ENCODE measurements around the gene EMCN. TPM values are rescaled to one million over a fixed set of nuclear protein-coding genes. Genes with fewer than 3 reads are reported as not detected.
"Not testable (repeated sequence)": the region's sequence is repeated elsewhere in the genome, so short reads cannot be mapped to it uniquely, and the experiment has no call there.

The EMCN gene
- polyA plus RNA-seq, 6 donors from 2014 or later = not detected

DNA sequence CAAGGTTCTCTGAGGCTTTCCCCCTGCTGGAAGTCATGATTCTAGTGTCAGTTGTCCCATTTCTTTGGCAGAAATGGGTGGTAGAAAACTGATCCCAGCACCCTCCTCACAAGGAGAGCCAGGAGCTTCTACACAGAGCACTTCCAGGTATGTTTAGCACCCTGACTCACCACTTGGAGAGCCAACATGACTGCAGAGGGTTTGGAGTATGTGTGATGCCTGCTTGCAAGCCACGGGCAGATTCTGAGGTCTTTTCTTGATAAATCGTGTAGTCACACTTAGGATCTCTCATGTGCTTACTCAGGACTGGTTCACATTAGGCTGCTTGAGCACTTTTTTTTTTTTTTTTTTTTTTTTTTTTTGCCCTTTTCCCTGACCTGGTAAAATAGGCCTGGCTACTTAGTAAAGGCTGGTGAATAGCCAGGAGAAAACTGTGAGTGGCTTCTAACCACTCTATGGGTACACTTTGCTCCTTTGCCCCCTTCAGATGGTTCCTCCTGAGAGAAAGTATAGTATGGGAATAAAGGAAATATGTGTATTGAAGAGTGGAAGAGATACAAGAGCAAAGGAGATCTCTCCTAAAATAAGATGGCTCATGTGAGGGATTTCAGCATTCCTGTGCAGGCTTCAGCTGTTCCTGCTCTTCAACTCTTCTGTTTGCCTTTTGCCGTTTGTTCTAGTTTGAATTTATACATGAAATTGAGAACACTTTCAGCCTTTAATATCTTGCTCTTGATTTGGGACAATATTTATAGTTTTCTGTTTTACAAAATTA, 103.6 kb downstream of the EMCN start:
- Mint-ChIP-seq H3K36me3 (no peaks in the 10 kb centered on the region), H3K27ac (no peak overlapping the region), H3K27me3 (no peaks in the 10 kb centered on the region), H3K4me1 (no peaks in the 10 kb centered on the region), H3K4me3 (no peak overlapping the region), H3K9me3 (no peaks in the 10 kb centered on the region)
- DNase-seq (no peak), ATAC-seq (ENCODE audit: low read depth in 2 of 2) (no peak)

GRCh38 chr4:100391863-100392262, 126.0 kb downstream of the EMCN start:
- DNase-seq (no peak), ATAC-seq (ENCODE audit: low read depth in 2 of 2) (no peak)
- no peaks in the 10 kb centered on the region for H3K36me3 Mint-ChIP-seq

GRCh38 chr4:100391086-100391485, 126.7 kb downstream of the EMCN start:
- Mint-ChIP-seq H3K27ac (no peak overlapping the region), H3K4me3 (no peak overlapping the region), H3K4me1 (no peaks in the 10 kb centered on the region), H3K27me3 (peaks cover 0 to 7% (median 6%) of the 10 kb centered on the region in 3 donors), H3K9me3 (no peaks in the 10 kb centered on the region), H3K36me3 (no peaks in the 10 kb centered on the region)
- ATAC-seq (ENCODE audit: low read depth in 2 of 2) = no peak
- no peak for DNase-seq

More at GRCh38 chr4:100391863-100392262, 126.0 kb downstream of the EMCN start:
- no peak overlapping the region for H3K4me3 Mint-ChIP-seq
- H3K9me3 Mint-ChIP-seq = no peaks in the 10 kb centered on the region
- no peaks in the 10 kb centered on the region for H3K4me1 Mint-ChIP-seq
- H3K27me3 Mint-ChIP-seq = peaks cover 0 to 7% (median 6%) of the 10 kb centered on the region in 3 donors
- no peak overlapping the region for H3K27ac Mint-ChIP-seq

GRCh38 chr4:100386270-100386669, 131.6 kb downstream of the EMCN start:
- H3K4me1 Mint-ChIP-seq = no peaks in the 10 kb centered on the region
- peaks cover 0 to 4% (median 0%) of the 10 kb centered on the region in 7 donors for H3K9me3 Mint-ChIP-seq
- H3K27ac Mint-ChIP-seq = no peak overlapping the region
- DNase-seq (no peak), ATAC-seq (ENCODE audit: low read depth in 2 of 2) (no peak)
- no peaks in the 10 kb centered on the region for H3K36me3 Mint-ChIP-seq
- no peak overlapping the region for H3K4me3 Mint-ChIP-seq
- H3K27me3 Mint-ChIP-seq = no peaks in the 10 kb centered on the region

DNA sequence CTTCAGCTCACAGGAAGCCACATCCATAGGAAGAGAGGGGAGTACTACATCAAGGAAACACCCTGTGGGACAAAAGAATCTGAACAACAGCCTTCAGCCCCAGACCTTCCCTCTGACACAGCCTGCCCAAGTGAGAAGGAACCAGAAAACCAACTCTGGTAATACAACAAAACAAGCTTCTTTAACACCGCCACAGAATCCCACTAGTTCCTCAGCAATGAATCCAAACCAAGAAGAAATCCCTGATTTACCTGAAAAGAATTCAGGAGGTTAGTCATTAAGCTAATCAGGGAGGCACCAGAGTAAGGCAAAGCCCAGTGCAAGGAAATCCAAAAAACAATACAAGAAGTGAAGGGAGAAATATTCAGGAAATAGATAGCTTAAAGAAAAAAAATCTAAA, 137.4 kb downstream of the EMCN start:
- H3K4me3 Mint-ChIP-seq = peak overlapping the region in 1 of 8 donors; percentile 30
- H3K4me1 Mint-ChIP-seq; DNase-seq; H3K27ac Mint-ChIP-seq; H3K36me3 Mint-ChIP-seq; ATAC-seq (ENCODE audit: low read depth in 2 of 2); H3K9me3 Mint-ChIP-seq: not testable (repeated sequence)
- H3K27me3 Mint-ChIP-seq = peaks cover 9 to 23% (median 11%) of the 10 kb centered on the region in 3 donors

GRCh38 chr4:100379583-100380105, 138.2 kb downstream of the EMCN start:
- no peak overlapping the region for H3K4me3 Mint-ChIP-seq
- DNase-seq (no peak), ATAC-seq (ENCODE audit: low read depth in 2 of 2) (no peak)
- H3K4me1 Mint-ChIP-seq = no peaks in the 10 kb centered on the region
- H3K27me3 Mint-ChIP-seq = peaks cover 9 to 23% (median 11%) of the 10 kb centered on the region in 3 donors
- H3K36me3 Mint-ChIP-seq = peaks cover 0 to 10% of the 10 kb centered on the region in 2 donors
- peaks cover 0 to 9% (median 2%) of the 10 kb centered on the region in 7 donors for H3K9me3 Mint-ChIP-seq
- no peak overlapping the region for H3K27ac Mint-ChIP-seq

- peaks cover 0 to 4% of the 10 kb centered on the region in 2 donors for H3K36me3 Mint-ChIP-seq
- no peak for DNase-seq
Measured at GRCh38 chr4:100372432-100372831, 145.4 kb downstream of the EMCN start.

GRCh38 chr4:100369871-100370270, 148.0 kb downstream of the EMCN start:
- ATAC-seq (ENCODE audit: low read depth in 2 of 2) = no peak
- no peaks in the 10 kb centered on the region for H3K4me1 Mint-ChIP-seq
- H3K36me3 Mint-ChIP-seq = no peaks in the 10 kb centered on the region
- H3K27me3 Mint-ChIP-seq = no peaks in the 10 kb centered on the region
- H3K27ac Mint-ChIP-seq = no peak overlapping the region
- no peaks in the 10 kb centered on the region for H3K9me3 Mint-ChIP-seq
- no peak for DNase-seq
- no peak overlapping the region for H3K4me3 Mint-ChIP-seq

More at GRCh38 chr4:100372432-100372831, 145.4 kb downstream of the EMCN start:
- Mint-ChIP-seq H3K27me3 (peaks cover 0 to 3% (median 0%) of the 10 kb centered on the region in 3 donors), H3K4me1 (no peaks in the 10 kb centered on the region), H3K4me3 (no peak overlapping the region), H3K9me3 (no peaks in the 10 kb centered on the region), H3K27ac (no peak overlapping the region)
- ATAC-seq (ENCODE audit: low read depth in 2 of 2) = no peak

GRCh38 chr4:100367451-100367850, 150.4 kb downstream of the EMCN start:
- Mint-ChIP-seq H3K4me3 (no peak overlapping the region), H3K4me1 (no peaks in the 10 kb centered on the region), H3K27me3 (peaks cover 0 to 7% (median 0%) of the 10 kb centered on the region in 3 donors), H3K9me3 (no peaks in the 10 kb centered on the region), H3K27ac (no peak overlapping the region), H3K36me3 (no peaks in the 10 kb centered on the region)
- ATAC-seq (ENCODE audit: low read depth in 2 of 2) (no peak), DNase-seq (no peak)

- Mint-ChIP-seq H3K4me1 (no peaks in the 10 kb centered on the region), H3K36me3 (no peaks in the 10 kb centered on the region), H3K27ac (no peak overlapping the region), H3K4me3 (no peak overlapping the region), H3K9me3 (no peaks in the 10 kb centered on the region), H3K27me3 (peaks cover 0 to 7% (median 0%) of the 10 kb centered on the region in 3 donors)
- no peak for ATAC-seq (ENCODE audit: low read depth in 2 of 2)
- no peak for DNase-seq
Measured at GRCh38 chr4:100366213-100366612, 151.6 kb downstream of the EMCN start.

DNA sequence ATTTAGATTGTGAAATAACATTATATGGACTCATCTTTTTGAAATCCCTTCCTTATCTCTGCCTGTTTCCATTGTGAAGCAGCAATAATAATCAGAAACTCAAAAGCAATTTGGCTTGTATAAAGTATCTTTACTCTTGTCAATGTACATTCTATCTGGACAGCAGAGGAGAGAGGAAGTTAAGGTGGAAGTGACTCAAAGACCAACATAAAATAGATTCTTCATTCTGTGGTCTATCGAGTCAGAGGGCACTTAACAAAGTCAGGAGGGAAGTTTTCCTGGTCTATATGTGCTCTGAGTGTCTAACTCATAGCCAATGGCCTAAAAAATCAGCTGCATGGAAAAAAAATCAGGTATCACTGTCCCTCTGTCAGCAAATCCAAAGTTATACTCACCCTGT, 155.5 kb downstream of the EMCN start:
- Mint-ChIP-seq H3K4me3 (no peak overlapping the region), H3K27me3 (peaks cover 0 to 7% (median 5%) of the 10 kb centered on the region in 3 donors), H3K4me1 (no peaks in the 10 kb centered on the region), H3K36me3 (peaks cover 0 to 3% of the 10 kb centered on the region in 2 donors), H3K9me3 (peaks cover 0 to 17% (median 10%) of the 10 kb centered on the region in 7 donors), H3K27ac (no peak overlapping the region)
- DNase-seq (no peak), ATAC-seq (ENCODE audit: low read depth in 2 of 2) (no peak)

- H3K9me3 Mint-ChIP-seq = peaks cover 0 to 25% (median 17%) of the 10 kb centered on the region in 7 donors
- DNase-seq (no peak), ATAC-seq (ENCODE audit: low read depth in 2 of 2) (no peak)
- no peak overlapping the region for H3K27ac Mint-ChIP-seq
- no peak overlapping the region for H3K4me3 Mint-ChIP-seq
- H3K36me3 Mint-ChIP-seq = peaks cover 3 to 5% of the 10 kb centered on the region in 2 donors
- H3K27me3 Mint-ChIP-seq = peaks cover 0 to 7% (median 5%) of the 10 kb centered on the region in 3 donors
- no peaks in the 10 kb centered on the region for H3K4me1 Mint-ChIP-seq
Measured at GRCh38 chr4:100361336-100361735, 156.5 kb downstream of the EMCN start.

DNA sequence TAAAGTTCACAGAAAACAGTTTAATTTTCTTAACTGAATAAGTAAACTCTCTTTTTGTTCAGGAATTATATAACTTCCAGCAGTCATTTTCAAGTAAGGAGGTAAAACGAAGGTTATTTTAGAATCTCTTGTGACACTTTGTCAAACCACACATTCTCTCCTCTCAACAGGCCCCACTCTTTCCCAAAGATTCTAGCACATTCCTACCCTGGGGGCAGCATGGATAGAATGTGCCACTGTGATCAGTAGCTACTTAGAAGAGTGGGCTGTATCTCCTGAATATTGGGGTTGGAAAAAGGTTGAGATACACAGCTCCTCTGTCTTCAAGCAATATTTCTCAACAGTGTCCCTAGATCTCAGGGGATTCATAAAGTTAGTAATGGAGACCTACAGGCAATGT, 157.6 kb downstream of the EMCN start:
- Mint-ChIP-seq H3K9me3 (peaks cover 0 to 27% (median 17%) of the 10 kb centered on the region in 7 donors), H3K4me3 (no peak overlapping the region), H3K27ac (no peak overlapping the region), H3K36me3 (peaks cover 4 to 5% of the 10 kb centered on the region in 2 donors), H3K27me3 (peaks cover 4 to 9% (median 7%) of the 10 kb centered on the region in 3 donors), H3K4me1 (no peaks in the 10 kb centered on the region)
- no peak for ATAC-seq (ENCODE audit: low read depth in 2 of 2)
- no peak for DNase-seq

- ATAC-seq (ENCODE audit: low read depth in 2 of 2) (no peak), DNase-seq (no peak)
- Mint-ChIP-seq H3K4me1 (no peaks in the 10 kb centered on the region), H3K36me3 (peaks cover 4 to 5% of the 10 kb centered on the region in 2 donors), H3K27ac (no peak overlapping the region), H3K9me3 (peaks cover 0 to 27% (median 17%) of the 10 kb centered on the region in 7 donors), H3K4me3 (no peak overlapping the region), H3K27me3 (peaks cover 4 to 9% (median 7%) of the 10 kb centered on the region in 3 donors)
Measured at GRCh38 chr4:100359441-100359840, 158.4 kb downstream of the EMCN start.

Measured in naive B cell (primary cell).